GM21360 (cell line): ENCODE measurements around the gene TMEM151A.

Source experiments
- ATAC-seq: cut with Tn5 transposase; IDR thresholded peaks from one replicate; pipeline ENCODE4 v1.9.1; 2021; ENCODE audit warnings: mild to moderate bottlenecking, moderate library complexity; ENCODE audit not compliant: unreplicated experiment

Gene TMEM151A

GRCh38 chr11:66334605-66335442, 43.1 kb downstream of the TMEM151A start:
- ATAC-seq: no peak

GRCh38 chr11:66335531-66336233, 44.0 kb downstream of the TMEM151A start:
- ATAC-seq: no peak

GRCh38 chr11:66336234-66337102, 44.8 kb downstream of the TMEM151A start, which contains the start of gene RIN1:
Gene RIN1 (minus strand): TSS chr11:66336434. CDS start chr11:66336402, 32 bp downstream.
- no peak for ATAC-seq

GRCh38 chr11:66337103-66337899, 45.6 kb downstream of the TMEM151A start:
- no peak for ATAC-seq

GRCh38 chr11:66338276-66339161, 46.8 kb downstream of the TMEM151A start:
- no peak for ATAC-seq

- ATAC-seq: no peak
Measured at GRCh38 chr11:66339162-66339675, 47.5 kb downstream of the TMEM151A start.

GRCh38 chr11:66339686-66340483, 48.2 kb downstream of the TMEM151A start:
- no peak for ATAC-seq

- no peak for ATAC-seq
Measured at GRCh38 chr11:66340596-66341501, 49.2 kb downstream of the TMEM151A start.

GRCh38 chr11:66341502-66342126, 49.9 kb downstream of the TMEM151A start:
- no peak for ATAC-seq

GRCh38 chr11:66343176-66343575, 51.5 kb downstream of the TMEM151A start:
- no peak for ATAC-seq

- ATAC-seq: peak; percentile 61
Measured at GRCh38 chr11:66344550-66345315, 53.0 kb downstream of the TMEM151A start, which contains the start of gene BRMS1. Gene BRMS1 (minus strand): TSS chr11:66345104. CDS start chr11:66342234, 2,870 bp downstream.

GRCh38 chr11:66345316-66345649, 53.6 kb downstream of the TMEM151A start:
- ATAC-seq: peak; percentile 8
